ENCODE measurements around the gene PCSK4.
A peak's percentile ranks its signal among the peaks of the same experiment; 100 is the strongest.

PCSK4 gene

DNA sequence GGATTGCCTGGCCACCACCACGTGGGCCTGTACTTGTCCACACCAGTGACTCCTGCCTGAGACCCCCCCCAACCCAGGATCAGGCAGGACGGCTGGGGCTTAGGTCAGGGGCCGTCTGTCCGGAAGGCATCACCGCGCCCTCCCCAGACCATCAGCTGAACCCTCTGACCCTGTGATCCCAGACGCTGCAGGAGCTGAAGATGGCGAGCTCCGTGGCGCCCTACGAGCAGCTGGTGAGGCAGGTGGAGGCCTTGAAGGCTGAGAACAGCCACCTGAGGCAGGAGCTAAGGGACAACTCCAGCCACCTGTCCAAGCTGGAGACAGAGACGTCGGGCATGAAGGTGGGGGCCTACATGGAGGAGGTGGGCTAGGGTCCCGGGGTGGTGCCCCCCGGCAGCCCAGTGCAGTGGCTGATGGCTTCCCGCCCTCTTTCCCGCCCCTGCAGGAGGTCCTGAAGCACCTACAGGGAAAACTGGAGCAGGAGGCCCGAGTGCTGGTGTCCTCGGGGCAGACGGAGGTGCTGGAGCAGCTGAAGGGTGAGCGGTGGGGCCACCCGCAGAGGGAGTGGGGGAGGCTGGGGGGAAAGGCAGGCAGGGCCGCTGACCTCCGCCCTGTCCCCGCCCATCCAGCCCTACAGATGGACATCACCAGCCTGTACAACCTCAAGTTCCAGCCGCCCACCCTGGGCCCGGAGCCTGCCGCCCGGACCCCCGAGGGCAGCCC, 37.2 kb downstream of the PCSK4 start:
- TF ChIP-seq, protein P1, sequence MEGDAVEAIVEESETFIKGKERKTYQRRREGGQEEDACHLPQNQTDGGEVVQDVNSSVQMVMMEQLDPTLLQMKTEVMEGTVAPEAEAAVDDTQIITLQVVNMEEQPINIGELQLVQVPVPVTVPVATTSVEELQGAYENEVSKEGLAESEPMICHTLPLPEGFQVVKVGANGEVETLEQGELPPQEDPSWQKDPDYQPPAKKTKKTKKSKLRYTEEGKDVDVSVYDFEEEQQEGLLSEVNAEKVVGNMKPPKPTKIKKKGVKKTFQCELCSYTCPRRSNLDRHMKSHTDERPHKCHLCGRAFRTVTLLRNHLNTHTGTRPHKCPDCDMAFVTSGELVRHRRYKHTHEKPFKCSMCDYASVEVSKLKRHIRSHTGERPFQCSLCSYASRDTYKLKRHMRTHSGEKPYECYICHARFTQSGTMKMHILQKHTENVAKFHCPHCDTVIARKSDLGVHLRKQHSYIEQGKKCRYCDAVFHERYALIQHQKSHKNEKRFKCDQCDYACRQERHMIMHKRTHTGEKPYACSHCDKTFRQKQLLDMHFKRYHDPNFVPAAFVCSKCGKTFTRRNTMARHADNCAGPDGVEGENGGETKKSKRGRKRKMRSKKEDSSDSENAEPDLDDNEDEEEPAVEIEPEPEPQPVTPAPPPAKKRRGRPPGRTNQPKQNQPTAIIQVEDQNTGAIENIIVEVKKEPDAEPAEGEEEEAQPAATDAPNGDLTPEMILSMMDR (IDR thresholded peaks at IDR 0.05; ENCODE audit: insufficient read depth, low read length, missing control alignments), result no peak
- DNase-seq (ENCODE audit: low read depth, low spot score), result no peak
- POLR2A ChIA-PET, result interaction anchor here (0.5 to 1.2 kb wide), 2 partner anchors 12 to 183 kb away, joined by 3 read pairs; no protein-coding TSS in a partner anchor
- no peak overlapping the region for H3K4me3 ChIP-seq (ENCODE audit: low read depth, low read length)
- CTCF ChIA-PET, result interaction anchor here (3.7 to 3.8 kb wide), 2 partner anchors 9 to 13 kb away, joined by 14 to 25 read pairs; no protein-coding TSS in a partner anchor

- ChIA-PET POLR2A (interaction anchor here (0.5 to 1.2 kb wide), 2 partner anchors 11 to 183 kb away, joined by 3 read pairs; no protein-coding TSS in a partner anchor), CTCF (interaction anchor here (3.8 kb wide), 1 partner anchor 8 kb away, joined by 25 read pairs; no protein-coding TSS in a partner anchor)
- no peak overlapping the region for H3K4me3 ChIP-seq (ENCODE audit: low read depth, low read length)
- no peak for DNase-seq (ENCODE audit: low read depth, low spot score)
- TF ChIP-seq, protein P1 (IDR thresholded peaks at IDR 0.05; ENCODE audit: insufficient read depth, low read length, missing control alignments), result no peak
Observed at GRCh38 chr19:1451916-1452801, 38.0 kb downstream of the PCSK4 start.

DNA sequence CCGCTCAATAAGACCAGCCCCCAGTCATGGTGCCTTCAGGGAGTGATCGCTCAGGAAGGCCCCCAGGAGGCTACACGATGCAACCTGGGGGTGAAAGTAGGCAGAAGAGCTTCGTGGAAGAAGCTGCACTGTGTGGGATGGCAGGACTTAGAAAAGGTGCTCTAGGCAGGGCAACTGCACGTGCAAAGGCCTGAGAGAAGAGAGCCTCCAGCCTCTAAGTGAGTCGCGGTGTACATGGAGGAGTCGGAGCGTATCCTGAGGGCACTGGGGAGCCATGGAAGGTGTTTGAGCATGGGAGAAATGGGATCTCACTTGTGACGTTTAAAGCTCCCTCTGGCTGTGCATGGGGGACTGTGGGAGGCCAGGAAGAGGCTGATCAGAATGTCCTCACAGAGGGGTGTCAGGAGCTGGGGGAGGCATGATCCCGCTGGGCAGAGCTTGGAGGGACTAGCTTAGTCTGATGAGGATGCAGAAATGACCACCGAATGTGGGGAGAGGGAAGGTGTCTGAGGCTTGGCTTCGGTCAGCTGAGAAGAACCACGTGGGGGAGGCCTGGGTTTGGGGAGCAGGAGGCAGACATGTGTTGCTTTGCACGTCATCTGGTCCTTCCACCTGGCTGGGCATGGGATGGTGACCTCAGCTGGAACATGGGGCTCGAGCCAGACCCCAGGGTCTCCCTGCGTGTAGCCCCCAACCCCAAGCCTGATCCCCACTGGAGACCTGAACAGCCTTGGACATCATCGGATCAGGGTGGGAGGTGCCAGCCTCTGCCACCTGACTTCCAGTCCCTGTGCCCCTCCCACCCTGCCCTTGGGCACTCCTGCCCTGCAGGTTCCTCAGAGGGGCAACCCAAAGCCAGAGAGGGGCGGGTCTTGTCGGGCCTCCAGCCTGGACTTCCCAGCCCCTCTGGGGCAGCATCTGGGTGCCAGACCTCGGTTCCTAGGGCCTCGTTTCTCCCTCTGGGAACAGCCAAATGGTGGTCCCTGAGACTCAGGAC, 39.1 kb downstream of the PCSK4 start:
- CTCF ChIA-PET, result interaction anchor here (0.6 to 1.5 kb wide), 4 partner anchors 14 to 135 kb away, joined by 3 to 4 read pairs (median 4); no protein-coding TSS in a partner anchor
- no peak for DNase-seq (ENCODE audit: low read depth, low spot score)
- POLR2A ChIA-PET, result no interaction called here
- TF ChIP-seq, protein P1 (IDR thresholded peaks at IDR 0.05; ENCODE audit: insufficient read depth, low read length, missing control alignments), result no peak
- no peak overlapping the region for H3K4me3 ChIP-seq (ENCODE audit: low read depth, low read length)

DNA sequence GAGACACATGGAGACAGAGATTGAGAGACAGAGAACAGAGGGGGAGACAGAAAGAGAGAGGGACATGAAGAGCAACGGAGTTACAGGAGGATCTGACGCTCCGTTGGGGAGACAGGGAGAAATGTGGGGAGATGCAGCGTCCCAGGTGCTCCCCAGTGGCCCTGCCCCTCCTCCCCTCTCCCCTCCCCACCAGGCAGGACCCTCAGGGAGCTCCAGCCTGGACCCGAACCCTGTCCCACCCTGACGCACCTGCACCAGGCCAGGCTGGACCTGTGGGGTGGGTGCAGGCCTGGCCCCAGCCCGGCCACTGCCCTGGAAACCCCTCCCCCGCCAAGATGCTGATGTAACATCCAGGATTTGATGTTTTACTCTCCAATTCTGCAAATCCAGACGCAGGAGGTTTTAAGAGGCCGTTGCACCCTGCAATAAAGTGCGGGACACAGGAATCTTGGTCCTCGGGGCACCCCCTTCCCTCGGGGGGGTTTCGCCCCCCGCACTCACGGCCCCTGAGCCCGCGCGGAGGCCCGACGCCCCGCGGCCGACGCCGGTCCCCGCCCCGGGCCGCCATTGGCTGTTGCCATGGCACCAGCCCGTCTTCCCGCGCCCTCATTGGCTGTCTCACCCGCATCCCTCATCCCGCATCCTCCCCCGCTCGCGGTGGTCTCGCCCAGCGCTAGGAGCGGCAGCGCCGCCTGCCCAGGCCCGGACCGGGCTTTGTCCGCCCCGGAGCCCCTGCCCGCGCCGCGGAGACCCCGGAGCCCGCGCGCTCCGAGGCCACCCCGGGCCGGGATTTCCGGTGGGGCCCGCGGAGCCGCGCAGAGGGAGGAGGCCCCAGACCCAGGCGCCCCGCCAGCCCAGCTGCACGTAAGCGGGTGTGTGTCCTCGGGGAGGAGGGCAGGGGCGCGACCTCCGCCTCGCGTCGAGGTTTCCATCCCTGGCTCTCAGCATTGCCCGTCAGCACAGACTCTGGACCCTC, 40.4 kb downstream of the PCSK4 start, which contains the start of gene APC2:
Gene APC2 (plus strand): TSS at position 655 of the 976 bp plus-strand sequence. CDS start 2,881 bp downstream, outside the sequence.
- CTCF ChIA-PET, result interaction anchor here (1.0 to 1.5 kb wide), 3 partner anchors 13 to 134 kb away, joined by 3 to 4 read pairs (median 3); no protein-coding TSS in a partner anchor
- DNase-seq (ENCODE audit: low read depth, low spot score), result no peak
- TF ChIP-seq, protein P1 (IDR thresholded peaks at IDR 0.05; ENCODE audit: insufficient read depth, low read length, missing control alignments), result no peak
- POLR2A ChIA-PET, result no interaction called here
- H3K4me3 ChIP-seq (ENCODE audit: low read depth, low read length), result peak within 1 kb of the TSS; percentile 46

DNA sequence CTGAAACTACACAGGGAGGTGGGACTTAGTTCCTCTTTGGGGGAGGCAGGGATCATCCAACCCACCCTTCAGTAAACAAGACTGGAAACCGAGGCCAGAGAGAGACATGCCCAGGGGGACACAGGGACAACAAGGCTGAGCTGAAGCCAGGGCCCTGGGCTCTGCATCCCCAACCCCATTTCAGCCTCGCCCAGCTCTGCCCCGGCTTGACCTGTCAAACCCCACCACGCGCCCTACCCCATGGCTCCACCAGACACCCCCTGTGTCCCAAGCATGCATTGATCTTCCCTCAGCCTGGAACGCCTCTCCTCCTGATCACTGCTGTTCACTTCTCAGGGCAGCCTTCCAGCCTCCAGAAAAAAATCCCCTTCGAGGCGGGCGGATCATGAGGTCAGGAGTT, 42.2 kb downstream of the PCSK4 start:
- ChIA-PET POLR2A (no interaction called here), CTCF (no interaction called here)
- no peak overlapping the region for H3K4me3 ChIP-seq (ENCODE audit: low read depth, low read length)
- DNase-seq (ENCODE audit: low read depth, low spot score), result no peak
- TF ChIP-seq, protein P1 (IDR thresholded peaks at IDR 0.05; ENCODE audit: insufficient read depth, low read length, missing control alignments), result no peak
